Esophagus squamous epithelium (tissue), 4 donors: Measurements from ENCODE around the gene ZSCAN30.

Source experiments
- CTCF ChIP-seq, 6 experiments: fragments of 450-650 bp in 4 of 6; fragments of 200-600 bp in 2 of 6; sonication (generic) in 2 of 6; IDR thresholded peaks; one replicate each; pipeline ENCODE4 v1.5.1; 2016 to 2019; ENCODE audit warnings: antibody characterized with exemption in 6 of 6, mild to moderate bottlenecking in 4 of 6, moderate library complexity in 4 of 6
- POLR2A ChIP-seq, 4 donors: fragments of 450-650 bp; IDR thresholded peaks; one replicate each; pipeline ENCODE4 v1.6.1; 2017; ENCODE audit warnings: antibody characterized with exemption in 4 of 4, mild to moderate bottlenecking in 4 of 4, moderate library complexity in 3 of 4

- no peak for TF ChIP-seq CTCF (IDR thresholded peaks at IDR 0.05)
- TF ChIP-seq POLR2A (IDR thresholded peaks at IDR 0.05) = no peak
These were observed 11.1 kb downstream of the ZSCAN30 start for GRCh38 chr18:35278969-35279368.
